Astrocyte of the spinal cord (primary cell): ENCODE data around the gene PIBF1.

Experiments
- DNase-seq: peaks from one replicate; pipeline ENCODE4 v3.0.0; 2011; ENCODE audit warnings: low read depth, low spot score
- H3K4me3 ChIP-seq: 2 replicates; pipeline ENCODE4 v1.5.1; 2011; ENCODE audit warnings: low read depth, mild to moderate bottlenecking, low read length, moderate library complexity
- in situ Hi-C: cut with HindIII; loops from 2 replicates; pipeline ENCODE4 v1.10.0; 2017; ENCODE audit warnings: low sequenced_read_pairs
- TF ChIP-seq, protein P1 (sequence below): IDR thresholded peaks from 2 replicates; pipeline ENCODE4 v1.5.1; 2012; ENCODE audit warnings: low read depth, mild to moderate bottlenecking, low read length, inconsistent platforms

The PIBF1 gene

DNA sequence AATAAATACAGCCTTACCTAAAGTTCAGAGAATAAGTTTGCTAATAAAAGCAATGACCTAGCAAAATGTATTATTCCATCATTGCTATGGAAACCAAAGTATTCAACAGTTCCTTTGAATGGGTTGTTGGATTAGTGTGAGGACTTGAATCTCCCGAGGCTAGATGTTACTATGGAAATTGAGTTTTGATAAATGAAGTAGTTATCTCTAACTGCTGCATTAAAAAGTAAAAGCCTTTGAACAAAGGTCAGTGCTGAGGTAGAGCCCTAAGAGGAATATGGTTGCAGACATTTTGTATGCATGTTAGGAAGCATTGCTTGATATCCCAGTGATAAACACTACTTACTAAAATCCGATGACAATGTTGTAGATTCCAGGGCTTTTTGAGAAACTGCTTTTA is 283.1 kb downstream of the PIBF1 start:
- in situ Hi-C loops = no loop called here
- DNase-seq = no peak
- TF ChIP-seq, protein P1, sequence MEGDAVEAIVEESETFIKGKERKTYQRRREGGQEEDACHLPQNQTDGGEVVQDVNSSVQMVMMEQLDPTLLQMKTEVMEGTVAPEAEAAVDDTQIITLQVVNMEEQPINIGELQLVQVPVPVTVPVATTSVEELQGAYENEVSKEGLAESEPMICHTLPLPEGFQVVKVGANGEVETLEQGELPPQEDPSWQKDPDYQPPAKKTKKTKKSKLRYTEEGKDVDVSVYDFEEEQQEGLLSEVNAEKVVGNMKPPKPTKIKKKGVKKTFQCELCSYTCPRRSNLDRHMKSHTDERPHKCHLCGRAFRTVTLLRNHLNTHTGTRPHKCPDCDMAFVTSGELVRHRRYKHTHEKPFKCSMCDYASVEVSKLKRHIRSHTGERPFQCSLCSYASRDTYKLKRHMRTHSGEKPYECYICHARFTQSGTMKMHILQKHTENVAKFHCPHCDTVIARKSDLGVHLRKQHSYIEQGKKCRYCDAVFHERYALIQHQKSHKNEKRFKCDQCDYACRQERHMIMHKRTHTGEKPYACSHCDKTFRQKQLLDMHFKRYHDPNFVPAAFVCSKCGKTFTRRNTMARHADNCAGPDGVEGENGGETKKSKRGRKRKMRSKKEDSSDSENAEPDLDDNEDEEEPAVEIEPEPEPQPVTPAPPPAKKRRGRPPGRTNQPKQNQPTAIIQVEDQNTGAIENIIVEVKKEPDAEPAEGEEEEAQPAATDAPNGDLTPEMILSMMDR = no peak
- H3K4me3 ChIP-seq = no peak overlapping the region

GRCh38 chr13:73065665-73066340 is 283.9 kb downstream of the PIBF1 start:
- no peak for DNase-seq
- in situ Hi-C loops = no loop called here
- TF ChIP-seq, protein P1 = no peak
- no peak overlapping the region for H3K4me3 ChIP-seq
